Measurements from ENCODE around the gene ATP8B1.

- TF ChIP-seq GATA3 (IDR thresholded peaks at IDR 0.05; ENCODE audit: low read depth, low read length) (no peak), GATA2 (IDR thresholded peaks at IDR 0.05; ENCODE audit: low read depth, low read length) (no peak)
These were observed 106.8 kb downstream of the ATP8B1 start for GRCh38 chr18:57696271-57696670.
